AG04450 (cell line): Measurements from ENCODE around the gene RFLNA. TPM values are rescaled to one million over a fixed set of nuclear protein-coding genes. Genes with fewer than 3 reads are reported as not detected.
"Not testable (repeated sequence)": the region's sequence is repeated elsewhere in the genome, so short reads cannot be mapped to it uniquely, and the experiment has no call there.

Source experiments
- CTCF ChIA-PET: fragments of 300-600, 350-600 bp; formaldehyde crosslinking; extraction: SDS; loops from one replicate; lab custom pipeline; 2022; ENCODE audit warnings: antibody characterized with exemption, inconsistent platforms; lab: Charles Lee
- POLR2A ChIA-PET: fragments of 350-600 bp; formaldehyde crosslinking; extraction: SDS; loops from one replicate; lab custom pipeline; 2021; ENCODE audit warnings: antibody characterized with exemption, inconsistent platforms; lab: Yijun Ruan, JAX
- DNase-seq: peaks from one replicate; pipeline ENCODE4 v3.0.0-alpha.2; 2011; ENCODE audit warnings: low read depth, low spot score
- H3K27ac ChIP-seq: one replicate; pipeline ENCODE4 v1.5.1; 2012; ENCODE audit warnings: low read depth, low read length, control low read depth
- H3K27me3 ChIP-seq: one replicate; pipeline ENCODE4 v1.6.0; 2012; ENCODE audit warnings: low read length; ENCODE audit not compliant: control insufficient read depth, insufficient read depth
- H3K4me3 ChIP-seq: 2 replicates; pipeline ENCODE4 v1.5.1; 2011; ENCODE audit warnings: mild to moderate bottlenecking, low read depth, low read length, control low read depth
- H3K9me3 ChIP-seq: 2 replicates; pipeline ENCODE4 v1.5.1; 2012; ENCODE audit warnings: low read length; ENCODE audit not compliant: control insufficient read depth, insufficient read depth
- polyA plus RNA-seq: library from polyadenylated mRNA; depleted of rRNA; stranded (reverse); fragments of >200 nt; gene quantifications from 2 replicates; pipeline ENCODE4 v1.2.3, GENCODE V29; 2011
- TF ChIP-seq, protein P1 (sequence below): IDR thresholded peaks from 2 replicates; pipeline ENCODE4 v1.5.1; 2011; ENCODE audit warnings: low read depth, low read length, control low read depth, inconsistent platforms

The RFLNA gene
- polyA plus RNA-seq, 1 experiment: not detected

DNA sequence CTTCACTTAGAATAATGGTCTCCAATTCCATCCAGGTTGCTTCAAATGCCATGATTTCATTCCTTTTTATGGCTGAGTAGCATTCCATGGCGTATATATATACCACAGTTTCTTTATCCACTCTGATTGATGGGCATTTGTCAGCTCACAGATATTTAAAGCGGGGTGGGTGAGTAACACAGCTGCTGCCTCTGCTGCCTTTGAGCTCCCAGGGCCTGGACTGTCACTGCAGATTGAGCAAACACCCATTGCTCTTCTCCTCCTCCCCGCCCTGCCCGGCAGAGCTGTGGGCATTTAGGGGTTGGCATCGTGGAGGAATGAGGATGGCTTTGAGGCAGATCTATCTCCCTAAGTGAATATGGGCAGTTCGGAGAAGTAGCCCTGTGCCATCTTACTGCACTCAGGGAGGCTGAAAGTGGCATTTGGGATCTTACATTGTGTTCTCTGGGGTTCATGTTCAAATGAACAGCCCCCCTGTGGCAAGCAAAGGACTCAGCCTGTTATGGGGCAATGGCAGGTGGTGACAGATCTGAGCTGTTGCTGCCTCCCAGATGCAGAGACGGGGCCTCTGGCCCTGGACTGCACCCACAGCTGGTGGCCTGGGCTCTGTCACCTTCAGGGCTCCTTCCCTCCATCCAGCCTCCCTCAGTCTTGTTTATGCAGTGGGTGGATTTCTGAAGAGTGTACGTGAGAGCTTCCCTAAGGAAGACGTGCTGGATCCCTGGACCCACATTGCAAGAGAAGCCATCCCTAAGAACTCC lies 4.9 kb downstream of the RFLNA start:
- ChIA-PET POLR2A (interaction anchor here (0.6 kb wide), 1 partner anchor 11 kb away, joined by 7 read pairs; no protein-coding TSS in a partner anchor), CTCF (no interaction called here)
- H3K27ac ChIP-seq: no peak overlapping the region
- peaks cover 41% of the 10 kb centered on the region for H3K27me3 ChIP-seq
- H3K9me3 ChIP-seq: no peaks in the 10 kb centered on the region; the same call in 1 of the 2 replicates
- no peak overlapping the region for H3K4me3 ChIP-seq
- no peak for DNase-seq
- TF ChIP-seq, protein P1, sequence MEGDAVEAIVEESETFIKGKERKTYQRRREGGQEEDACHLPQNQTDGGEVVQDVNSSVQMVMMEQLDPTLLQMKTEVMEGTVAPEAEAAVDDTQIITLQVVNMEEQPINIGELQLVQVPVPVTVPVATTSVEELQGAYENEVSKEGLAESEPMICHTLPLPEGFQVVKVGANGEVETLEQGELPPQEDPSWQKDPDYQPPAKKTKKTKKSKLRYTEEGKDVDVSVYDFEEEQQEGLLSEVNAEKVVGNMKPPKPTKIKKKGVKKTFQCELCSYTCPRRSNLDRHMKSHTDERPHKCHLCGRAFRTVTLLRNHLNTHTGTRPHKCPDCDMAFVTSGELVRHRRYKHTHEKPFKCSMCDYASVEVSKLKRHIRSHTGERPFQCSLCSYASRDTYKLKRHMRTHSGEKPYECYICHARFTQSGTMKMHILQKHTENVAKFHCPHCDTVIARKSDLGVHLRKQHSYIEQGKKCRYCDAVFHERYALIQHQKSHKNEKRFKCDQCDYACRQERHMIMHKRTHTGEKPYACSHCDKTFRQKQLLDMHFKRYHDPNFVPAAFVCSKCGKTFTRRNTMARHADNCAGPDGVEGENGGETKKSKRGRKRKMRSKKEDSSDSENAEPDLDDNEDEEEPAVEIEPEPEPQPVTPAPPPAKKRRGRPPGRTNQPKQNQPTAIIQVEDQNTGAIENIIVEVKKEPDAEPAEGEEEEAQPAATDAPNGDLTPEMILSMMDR: no peak

DNA sequence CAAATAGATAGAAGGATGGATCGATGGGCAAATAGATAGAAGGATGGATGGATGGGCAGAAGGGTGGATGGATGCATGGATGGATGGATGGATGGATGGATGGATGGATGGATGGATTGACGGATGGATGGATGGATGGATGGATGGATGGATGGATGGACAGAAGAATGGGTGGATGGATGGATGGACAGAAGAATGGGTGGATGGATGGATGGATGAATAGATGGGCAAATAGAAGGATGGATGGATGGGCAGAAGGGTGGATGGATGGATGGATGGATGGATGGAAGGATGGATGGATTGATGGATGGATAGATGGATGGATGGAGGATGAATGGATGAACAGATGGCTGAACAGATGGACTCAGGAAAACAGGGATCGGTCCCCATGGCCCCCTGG lies 5.8 kb downstream of the RFLNA start:
- DNase-seq, H3K4me3 ChIP-seq, H3K27ac ChIP-seq, CTCF ChIA-PET, POLR2A ChIA-PET, H3K9me3 ChIP-seq: not testable (repeated sequence)
- peaks cover 42% of the 10 kb centered on the region for H3K27me3 ChIP-seq

DNA sequence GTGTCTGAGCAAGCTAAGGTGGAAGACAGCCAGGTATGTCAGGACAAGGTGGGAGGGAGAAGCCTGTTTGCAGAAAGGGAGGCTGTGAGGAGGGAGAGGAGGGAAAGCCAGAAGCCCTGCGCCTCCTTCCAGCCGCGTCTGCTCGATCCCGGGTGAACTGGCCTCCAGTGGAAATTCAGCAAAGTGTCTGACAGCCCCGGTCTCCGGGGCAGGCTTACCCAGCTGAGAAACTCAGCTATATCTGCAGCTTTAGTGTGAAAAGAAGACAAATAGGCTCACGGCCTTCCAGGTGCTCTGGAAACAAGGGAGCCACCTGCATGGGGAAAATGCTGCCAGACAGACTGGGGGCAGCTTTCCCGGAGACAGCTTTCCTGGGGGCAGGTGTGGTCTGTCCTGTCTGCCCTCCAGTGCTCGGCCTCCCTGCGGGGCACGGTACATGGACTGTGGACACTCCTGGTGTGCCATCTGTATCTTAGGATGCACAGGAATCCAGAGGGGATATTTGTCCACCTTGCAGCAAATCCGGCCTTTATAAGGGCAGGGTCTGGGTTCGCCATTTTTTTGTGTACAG lies 6.3 kb downstream of the RFLNA start:
- no peak overlapping the region for H3K4me3 ChIP-seq
- no peak overlapping the region for H3K27ac ChIP-seq
- TF ChIP-seq, protein P1: no peak
- POLR2A ChIA-PET: no interaction called here
- H3K27me3 ChIP-seq: peaks cover 42% of the 10 kb centered on the region
- H3K9me3 ChIP-seq: no peaks in the 10 kb centered on the region; the same call in 1 of the 2 replicates
- DNase-seq: no peak
- CTCF ChIA-PET: no interaction called here

DNA sequence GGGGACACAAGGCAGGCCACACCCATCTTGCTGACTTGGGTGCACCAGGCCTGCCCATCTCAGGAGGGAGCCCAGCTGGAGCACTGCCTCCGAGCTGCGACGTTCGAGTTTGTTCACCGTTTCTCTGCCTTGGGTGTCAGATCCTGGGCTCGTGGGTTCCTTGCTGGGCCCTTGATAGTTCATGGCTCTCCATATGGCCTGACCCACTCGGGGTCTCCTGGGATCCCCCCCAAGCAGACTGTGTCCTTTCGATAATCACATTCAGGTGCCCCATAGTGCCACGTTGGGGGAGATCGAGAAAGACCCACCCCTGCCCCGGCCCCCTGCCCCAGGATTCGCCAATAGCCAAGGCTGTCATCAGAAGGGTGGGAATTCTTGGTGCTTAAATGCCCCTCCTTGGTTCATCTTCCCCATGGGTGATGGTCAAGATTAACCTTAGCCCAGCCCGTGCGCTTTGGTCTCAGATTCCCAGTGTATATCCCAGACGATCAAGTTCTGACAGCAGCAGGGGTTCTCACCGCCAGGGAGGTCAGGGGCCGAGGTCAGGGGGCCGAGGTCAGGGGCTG lies 7.4 kb downstream of the RFLNA start:
- TF ChIP-seq, protein P1: no peak
- H3K4me3 ChIP-seq: no peak overlapping the region
- no peak for DNase-seq
- H3K9me3 ChIP-seq: no peaks in the 10 kb centered on the region; the same call in 1 of the 2 replicates
- CTCF ChIA-PET: interaction anchor here (0.7 kb wide), 1 partner anchor 266 kb away, joined by 4 read pairs; no protein-coding TSS in a partner anchor
- H3K27ac ChIP-seq: no peak overlapping the region
- H3K27me3 ChIP-seq: peaks cover 36% of the 10 kb centered on the region
- POLR2A ChIA-PET: no interaction called here

DNA sequence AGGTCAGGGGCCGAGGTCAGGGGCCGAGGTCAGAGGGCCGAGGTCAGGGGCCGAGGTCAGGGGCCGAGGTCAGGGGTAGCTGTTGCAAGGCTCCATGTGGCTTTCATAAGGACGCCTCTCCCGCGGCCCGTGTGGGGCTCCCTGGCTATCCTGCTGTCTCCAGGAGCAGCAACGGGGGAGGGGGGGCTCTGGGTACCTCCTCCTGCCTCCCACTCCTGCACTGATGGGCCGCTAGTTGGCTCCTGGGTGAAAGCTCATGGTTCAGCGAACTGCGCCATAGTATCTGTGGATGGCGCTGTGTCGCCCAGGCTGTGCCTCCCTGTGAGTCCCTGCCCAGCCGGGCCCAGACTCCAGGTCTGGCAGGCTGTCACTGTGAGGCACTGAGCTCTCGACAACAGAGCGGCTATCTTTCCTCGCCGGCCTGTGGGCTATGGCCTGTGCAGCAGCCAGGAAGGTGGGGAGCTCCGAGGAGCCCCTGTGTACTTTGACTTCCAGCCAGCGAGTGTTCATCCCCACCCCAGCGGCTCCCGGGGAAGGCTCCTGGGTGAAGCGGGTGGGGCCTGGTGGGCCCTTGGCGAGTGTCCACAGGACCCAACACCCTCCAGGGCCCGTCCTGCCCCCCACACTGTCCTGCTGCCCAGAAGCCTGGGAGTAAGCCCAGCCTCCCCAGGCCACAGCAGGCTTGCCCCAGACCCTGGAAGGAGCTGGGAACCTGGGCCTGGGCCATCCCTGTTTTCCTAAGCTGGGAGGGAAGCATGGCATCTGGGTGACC lies 8.1 kb downstream of the RFLNA start:
- no peak for DNase-seq
- ChIA-PET POLR2A (no interaction called here), CTCF (interaction anchor here (0.7 to 1.0 kb wide), 2 partner anchors 249 to 267 kb away, joined by 4 read pairs; no protein-coding TSS in a partner anchor)

More for the DNA sequence above, 8.1 kb downstream of the RFLNA start:
- peaks cover 30% of the 10 kb centered on the region for H3K27me3 ChIP-seq
- no peaks in the 10 kb centered on the region; the same call in 1 of the 2 replicates for H3K9me3 ChIP-seq
- no peak overlapping the region for H3K4me3 ChIP-seq
- H3K27ac ChIP-seq: no peak overlapping the region
- TF ChIP-seq, protein P1: no peak
